GM13977 (cell line): ENCODE results near the gene CX3CR1.

Source experiments
- DNase-seq: peaks from one replicate; pipeline ENCODE4 v3.0.0; 2012; ENCODE audit warnings: low spot score
- in situ Hi-C: fragments of 300-500 bp; cut with MboI; formaldehyde crosslinking; loops from one replicate; pipeline ENCODE4 v1.12.0; 2022; ENCODE audit warnings: low sequenced_read_pairs, low pct_unique_long_range_greater_than_20kb, mixed read lengths, inconsistent platforms; ENCODE audit not compliant: unreplicated experiment
- TF ChIP-seq, protein P1 (sequence below): IDR thresholded peaks from 2 replicates; pipeline ENCODE4 v1.5.1; 2012; ENCODE audit warnings: mild to moderate bottlenecking, control low read depth; ENCODE audit not compliant: insufficient read depth; ENCODE audit errors: extremely low read depth, missing control alignments

Gene CX3CR1

DNA sequence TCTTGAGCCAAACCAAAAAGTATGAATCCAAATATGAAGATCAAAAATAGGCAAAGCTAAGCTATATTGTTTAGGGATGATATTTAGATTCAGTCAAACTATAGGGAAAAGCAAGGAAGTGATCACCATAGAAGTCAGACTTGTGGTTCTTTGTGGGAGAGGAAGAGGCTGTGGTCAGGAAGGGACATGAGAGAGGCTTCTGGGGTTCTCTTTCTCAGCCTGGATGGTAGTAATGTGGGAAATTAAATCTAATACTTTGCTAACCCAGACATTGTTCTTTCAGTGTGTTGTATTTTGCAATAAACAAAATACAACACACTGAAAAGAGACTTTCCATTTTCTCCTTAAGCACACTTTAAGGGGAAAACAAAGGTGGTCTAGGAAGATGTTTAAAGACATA is 3.1 kb downstream of the CX3CR1 start:
- TF ChIP-seq, protein P1, sequence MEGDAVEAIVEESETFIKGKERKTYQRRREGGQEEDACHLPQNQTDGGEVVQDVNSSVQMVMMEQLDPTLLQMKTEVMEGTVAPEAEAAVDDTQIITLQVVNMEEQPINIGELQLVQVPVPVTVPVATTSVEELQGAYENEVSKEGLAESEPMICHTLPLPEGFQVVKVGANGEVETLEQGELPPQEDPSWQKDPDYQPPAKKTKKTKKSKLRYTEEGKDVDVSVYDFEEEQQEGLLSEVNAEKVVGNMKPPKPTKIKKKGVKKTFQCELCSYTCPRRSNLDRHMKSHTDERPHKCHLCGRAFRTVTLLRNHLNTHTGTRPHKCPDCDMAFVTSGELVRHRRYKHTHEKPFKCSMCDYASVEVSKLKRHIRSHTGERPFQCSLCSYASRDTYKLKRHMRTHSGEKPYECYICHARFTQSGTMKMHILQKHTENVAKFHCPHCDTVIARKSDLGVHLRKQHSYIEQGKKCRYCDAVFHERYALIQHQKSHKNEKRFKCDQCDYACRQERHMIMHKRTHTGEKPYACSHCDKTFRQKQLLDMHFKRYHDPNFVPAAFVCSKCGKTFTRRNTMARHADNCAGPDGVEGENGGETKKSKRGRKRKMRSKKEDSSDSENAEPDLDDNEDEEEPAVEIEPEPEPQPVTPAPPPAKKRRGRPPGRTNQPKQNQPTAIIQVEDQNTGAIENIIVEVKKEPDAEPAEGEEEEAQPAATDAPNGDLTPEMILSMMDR, result no peak
- DNase-seq, result no peak
- in situ Hi-C loops, result loop anchor here (10.0 kb wide), 2 partner anchors 62 to 182 kb away; no protein-coding TSS in a partner anchor

DNA sequence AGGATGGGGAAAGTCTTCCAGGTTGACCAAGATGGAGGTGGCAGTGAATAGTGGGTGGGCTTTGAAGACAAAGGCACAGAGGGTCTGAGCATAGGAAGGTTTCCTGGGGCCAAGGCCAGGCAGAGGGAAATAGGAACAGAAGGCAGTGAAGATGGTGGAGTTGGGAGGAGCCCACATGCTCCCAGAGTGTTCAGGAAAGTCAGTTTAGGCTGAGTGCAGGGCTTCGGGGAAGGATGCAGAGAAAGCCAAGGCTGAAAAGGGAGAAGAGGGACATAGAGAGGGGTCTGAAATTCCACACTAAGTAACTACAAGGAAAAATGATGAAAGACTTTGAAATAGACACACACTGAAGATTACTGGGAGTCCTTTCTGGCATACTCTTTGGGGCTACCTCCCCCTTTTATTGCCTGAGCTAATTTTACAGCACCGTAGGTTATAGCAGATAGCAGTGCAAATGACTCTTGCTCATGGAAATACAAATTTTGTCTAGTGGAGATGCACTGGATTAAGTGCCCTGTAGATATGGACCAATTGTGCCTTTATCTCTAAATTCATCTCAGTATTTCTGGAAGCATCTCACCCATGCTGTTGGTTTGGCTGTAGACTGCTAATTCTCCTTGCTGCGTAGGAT is 3.8 kb downstream of the CX3CR1 start:
- in situ Hi-C loops, result loop anchor here (10.0 kb wide), 2 partner anchors 61 to 181 kb away; no protein-coding TSS in a partner anchor

DNA sequence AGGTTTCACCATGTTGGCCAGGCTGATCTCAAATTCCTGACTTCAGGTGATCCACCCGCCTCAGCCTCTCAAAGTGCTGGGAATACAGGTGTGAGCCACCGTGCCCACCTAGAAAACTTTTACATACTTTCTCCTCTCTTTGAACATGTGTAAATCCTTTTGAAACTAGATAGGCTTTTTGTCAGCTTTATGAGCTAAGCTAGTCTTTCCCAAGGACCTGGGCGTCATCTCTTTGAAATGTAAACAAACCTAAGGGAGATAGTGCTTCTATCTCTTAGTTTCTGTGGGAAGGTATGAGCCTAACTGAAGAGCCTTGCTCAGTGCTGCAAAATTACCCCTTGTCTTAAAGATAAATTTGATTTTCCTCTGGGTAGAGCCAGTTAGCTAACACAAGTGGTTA is 4.8 kb downstream of the CX3CR1 start:
- TF ChIP-seq, protein P1, result no peak
- no peak for DNase-seq
- in situ Hi-C loops, result loop anchor here (10.0 kb wide), 2 partner anchors 60 to 180 kb away; no protein-coding TSS in a partner anchor

More for the DNA sequence above, 3.8 kb downstream of the CX3CR1 start:
- no peak for DNase-seq
- TF ChIP-seq, protein P1, result no peak

DNA sequence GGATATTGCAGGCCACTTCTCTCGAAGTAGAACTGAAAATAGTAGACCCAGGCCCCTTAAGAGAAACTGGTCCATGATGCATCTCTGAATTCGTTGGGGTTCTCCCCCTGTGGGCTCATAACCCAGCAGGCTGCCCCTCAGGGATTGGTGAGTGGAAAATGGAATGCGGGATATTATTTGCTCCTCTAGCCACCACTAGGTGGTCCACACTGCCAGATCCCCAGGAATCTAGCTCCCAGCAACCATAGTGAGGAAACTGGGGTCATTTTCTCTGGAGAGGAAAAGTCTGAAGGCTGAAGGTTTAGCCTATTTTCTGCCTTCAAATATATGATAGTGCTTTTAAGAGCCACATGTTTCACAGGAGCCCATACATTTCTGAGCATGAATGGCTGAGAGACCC is 6.7 kb downstream of the CX3CR1 start:
- in situ Hi-C loops, result loop anchor here (10.0 kb wide), 2 partner anchors 58 to 178 kb away; no protein-coding TSS in a partner anchor
- no peak for DNase-seq
- TF ChIP-seq, protein P1, result no peak

DNA sequence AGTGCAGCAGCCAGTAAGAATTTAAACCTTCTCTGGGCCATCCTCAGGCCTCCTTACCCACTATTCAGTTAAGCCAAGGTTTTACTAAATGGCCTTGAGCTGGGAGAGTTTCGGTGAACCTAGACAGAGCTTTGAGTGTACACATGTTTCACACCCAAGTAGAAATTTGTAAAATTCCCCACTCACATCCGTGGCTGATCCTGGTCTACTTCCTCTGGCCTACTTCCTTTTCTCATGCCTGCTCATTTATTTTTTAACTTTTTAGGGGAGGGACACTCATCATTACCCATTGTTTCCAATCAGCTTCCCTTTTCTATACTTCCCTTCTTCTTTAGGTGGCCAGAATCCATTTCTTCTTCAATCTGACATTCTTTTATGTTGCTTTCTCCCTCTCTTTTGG is 7.6 kb downstream of the CX3CR1 start:
- TF ChIP-seq, protein P1, result no peak
- in situ Hi-C loops, result loop anchor here (10.0 kb wide), 2 partner anchors 57 to 177 kb away; no protein-coding TSS in a partner anchor
- no peak for DNase-seq

DNA sequence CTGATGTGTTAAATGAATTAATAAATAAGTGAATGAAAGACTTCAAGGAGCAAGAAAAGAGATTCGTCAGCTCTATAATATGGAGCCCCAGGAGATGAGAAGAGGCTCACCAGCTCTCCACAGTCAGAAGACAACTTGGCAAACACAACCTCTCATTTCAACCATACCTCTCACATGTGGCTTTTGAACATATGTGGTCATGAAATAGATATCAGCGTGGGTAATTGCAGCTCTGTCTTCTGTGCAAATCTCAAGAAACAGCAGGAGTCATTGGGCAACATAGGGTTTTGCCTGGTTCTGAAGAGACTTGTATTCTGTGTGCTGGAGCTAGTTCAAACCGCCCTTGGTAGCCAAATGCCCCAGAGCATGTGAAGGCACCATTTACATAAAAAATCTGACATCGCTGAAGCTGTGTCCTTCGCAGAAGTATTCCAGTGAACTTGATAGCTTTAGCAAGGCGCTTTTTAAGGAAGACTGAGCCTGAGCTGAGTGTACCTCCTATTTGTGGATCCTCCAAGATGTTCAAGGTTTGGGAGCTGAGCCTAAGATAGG is 8.4 kb downstream of the CX3CR1 start:
- in situ Hi-C loops, result loop anchor here (10.0 kb wide), 2 partner anchors 57 to 177 kb away; no protein-coding TSS in a partner anchor
- TF ChIP-seq, protein P1, result no peak
- DNase-seq, result no peak
